Neural progenitor cell (in vitro differentiated cells): ENCODE measurements around the gene SPEM1. TPM values are rescaled to one million over a fixed set of nuclear protein-coding genes. Genes with fewer than 3 reads are reported as not detected.
A peak's percentile ranks its signal among the peaks of the same experiment; 100 is the strongest.

Experiments used
- DNase-seq: peaks from one replicate; pipeline ENCODE4 v3.0.0-alpha.2; 2016; ENCODE audit warnings: low spot score
- H2AFZ ChIP-seq: fragments of 200-600 bp; sonication (generic); replicated peaks from 2 replicates; pipeline ENCODE4 v1.6.1; 2016; ENCODE audit warnings: antibody characterized with exemption
- H3F3A ChIP-seq: fragments of 200-600 bp; sonication (generic); 2 replicates; pipeline ENCODE4 v1.6.1; 2016; ENCODE audit warnings: antibody characterized with exemption, low read depth
- H3K27ac ChIP-seq: fragments of 200-600 bp; sonication (generic); 2 replicates; pipeline ENCODE4 v1.5.1; 2016; ENCODE audit warnings: mild to moderate bottlenecking
- H3K27me3 ChIP-seq: fragments of 200-600 bp; sonication (generic); 2 replicates; pipeline ENCODE4 v1.6.1; 2016; ENCODE audit warnings: mild to moderate bottlenecking, moderate library complexity
- H3K36me3 ChIP-seq: fragments of 200-600 bp; sonication (generic); 2 replicates; pipeline ENCODE4 v1.5.1; 2016
- H3K4me1 ChIP-seq: fragments of 200-600 bp; sonication (generic); 2 replicates; pipeline ENCODE4 v1.6.1; 2016; ENCODE audit warnings: mixed run types
- H3K4me2 ChIP-seq: fragments of 200-600 bp; sonication (generic); 2 replicates; pipeline ENCODE4 v1.6.1; 2016
- H3K4me3 ChIP-seq: fragments of 200-600 bp; sonication (generic); 2 replicates; pipeline ENCODE4 v1.5.1; 2016
- H3K79me2 ChIP-seq: fragments of 200-600 bp; sonication (generic); 2 replicates; pipeline ENCODE4 v1.6.1; 2016; ENCODE audit warnings: low read depth
- H3K9ac ChIP-seq: fragments of 200-600 bp; sonication (generic); 2 replicates; pipeline ENCODE4 v1.6.1; 2016
- H3K9me3 ChIP-seq: fragments of 200-600 bp; sonication (generic); 2 replicates; pipeline ENCODE4 v1.5.1; 2016; ENCODE audit warnings: low read depth
- H4K20me1 ChIP-seq: fragments of 200-600 bp; sonication (generic); 2 replicates; pipeline ENCODE4 v1.6.1; 2016; ENCODE audit warnings: low read depth
- H3K27ac Mint-ChIP-seq: 3 replicates; pipeline ENCODE4 v1.8.0; 2021; ENCODE audit warnings: mixed read lengths
- H3K27me3 Mint-ChIP-seq: 2 replicates; pipeline ENCODE4 v1.8.0; 2022; ENCODE audit warnings: low read depth, mild to moderate bottlenecking, inconsistent platforms, moderate library complexity, mixed read lengths; ENCODE audit not compliant: insufficient read depth
- H3K36me3 Mint-ChIP-seq: 3 replicates; pipeline ENCODE4 v1.8.0; 2021; ENCODE audit warnings: mixed read lengths
- H3K4me1 Mint-ChIP-seq: 3 replicates; pipeline ENCODE4 v1.8.0; 2021; ENCODE audit warnings: mixed read lengths
- H3K4me3 Mint-ChIP-seq: 3 replicates; pipeline ENCODE4 v1.8.0; 2021; ENCODE audit warnings: mild to moderate bottlenecking, moderate library complexity, mixed read lengths
- H3K9me3 Mint-ChIP-seq: 3 replicates; pipeline ENCODE4 v1.8.0; 2020; ENCODE audit warnings: mixed read lengths
- CTCF ChIP-seq: fragments of 200-600 bp; sonication (generic); IDR thresholded peaks from 2 replicates; pipeline ENCODE4 v1.5.1; 2017; ENCODE audit warnings: antibody characterized with exemption, mild to moderate bottlenecking
- EZH2 ChIP-seq: fragments of 200-600 bp; sonication (generic); IDR thresholded peaks from 2 replicates; pipeline ENCODE4 v1.6.1; 2017; ENCODE audit warnings: antibody characterized with exemption, mild to moderate bottlenecking, moderate library complexity
- EZH2phosphoT487 ChIP-seq: fragments of 200-600 bp; sonication (generic); IDR thresholded peaks from 2 replicates; pipeline ENCODE4 v1.6.1; 2017; ENCODE audit warnings: antibody characterized with exemption
- total RNA-seq: library from RNA; depleted of rRNA; stranded (reverse); fragments of >200 nt; gene quantifications from 2 replicates; pipeline ENCODE4 v1.2.3, GENCODE V29; 2015; ENCODE audit warnings: low replicate concordance

SPEM1 gene
- total RNA-seq, 1 donor from 2014 or later = not detected

GRCh38 chr17:7421186-7421585 lies 1.1 kb downstream of the SPEM1 start:
- Histone ChIP-seq H3K4me1 (peaks cover 13% of the 10 kb centered on the region), H4K20me1 (peaks cover 31% of the 10 kb centered on the region), H3K79me2 (no peaks in the 10 kb centered on the region), H3K4me3 (no peak overlapping the region), H3K27ac (no peak overlapping the region), H3F3A (no peaks in the 10 kb centered on the region), H3K27me3 (no peaks in the 10 kb centered on the region), H3K4me2 (no peak overlapping the region), H3K9me3 (no peaks in the 10 kb centered on the region), H2AFZ (no peak overlapping the region), H3K36me3 (no peaks in the 10 kb centered on the region), H3K9ac (no peak overlapping the region)
- TF ChIP-seq CTCF (no peak), EZH2phosphoT487 (no peak), EZH2 (no peak)
- Mint-ChIP-seq H3K9me3 (no peaks in the 10 kb centered on the region), H3K27ac (peak overlapping the region; percentile 88), H3K4me3 (peak overlapping the region; percentile 74), H3K36me3 (peaks cover 13% of the 10 kb centered on the region), H3K4me1 (peaks cover 43% of the 10 kb centered on the region), H3K27me3 (peaks cover 20% of the 10 kb centered on the region)
- no peak for DNase-seq

- peaks cover 17% of the 10 kb centered on the region for H3K27me3 Mint-ChIP-seq
- TF ChIP-seq EZH2 (no peak), CTCF (no peak), EZH2phosphoT487 (no peak)
These were observed 3.6 kb downstream of the SPEM1 start for GRCh38 chr17:7423679-7424078.

GRCh38 chr17:7425316-7425715 lies 5.2 kb downstream of the SPEM1 start, which contains the start of gene SPEM2:
TSS of gene SPEM2 (plus strand) at chr17:7425616. CDS start at chr17:7425689, 73 bp downstream.
- H3K79me2 ChIP-seq = no peaks in the 10 kb centered on the region
- no peaks in the 10 kb centered on the region for H4K20me1 ChIP-seq
- H3K4me3 ChIP-seq = no peak within 1 kb of the TSS
- no peak within 1 kb of the TSS for H3K27ac ChIP-seq
- no peak within 1 kb of the TSS for H3K9ac ChIP-seq
- H3K9me3 ChIP-seq = no peaks in the 10 kb centered on the region
- Mint-ChIP-seq H3K4me3 (peak within 1 kb of the TSS; percentile 50), H3K27ac (peak within 1 kb of the TSS; percentile 8), H3K27me3 (peaks cover 17% of the 10 kb centered on the region), H3K36me3 (no peaks in the 10 kb centered on the region), H3K4me1 (peaks cover 14% of the 10 kb centered on the region), H3K9me3 (no peaks in the 10 kb centered on the region)
- no peaks in the 10 kb centered on the region for H3K4me1 ChIP-seq
- no peak for TF ChIP-seq EZH2
- TF ChIP-seq CTCF = no peak
- TF ChIP-seq EZH2phosphoT487 = no peak
- no peak within 1 kb of the TSS for H3K4me2 ChIP-seq
- no peak within 1 kb of the TSS for H2AFZ ChIP-seq
- no peaks in the 10 kb centered on the region for H3K36me3 ChIP-seq
- DNase-seq = no peak
- no peaks in the 10 kb centered on the region for H3K27me3 ChIP-seq
- H3F3A ChIP-seq = no peaks in the 10 kb centered on the region

More at GRCh38 chr17:7423679-7424078, 3.6 kb downstream of the SPEM1 start:
- H3F3A ChIP-seq = no peaks in the 10 kb centered on the region
- H3K4me3 ChIP-seq = no peak overlapping the region
- no peak for DNase-seq
- H3K27me3 ChIP-seq = no peaks in the 10 kb centered on the region
- no peaks in the 10 kb centered on the region for H3K9me3 ChIP-seq
- peaks cover 16% of the 10 kb centered on the region for H4K20me1 ChIP-seq
- no peaks in the 10 kb centered on the region for H3K36me3 ChIP-seq
- H2AFZ ChIP-seq = no peak overlapping the region
- H3K36me3 Mint-ChIP-seq = no peaks in the 10 kb centered on the region
- peaks cover 13% of the 10 kb centered on the region for H3K4me1 ChIP-seq
- H3K79me2 ChIP-seq = no peaks in the 10 kb centered on the region
- no peak overlapping the region for H3K9ac ChIP-seq
- peak overlapping the region; percentile 7 for H3K27ac Mint-ChIP-seq
- no peak overlapping the region for H3K27ac ChIP-seq
- H3K4me3 Mint-ChIP-seq = peak overlapping the region; percentile 2
- no peak overlapping the region for H3K4me2 ChIP-seq
- H3K4me1 Mint-ChIP-seq = peaks cover 30% of the 10 kb centered on the region
- H3K9me3 Mint-ChIP-seq = no peaks in the 10 kb centered on the region
